ENCODE results near the gene STARD9.

The STARD9 gene

GRCh38 chr15:42612367-42612912 is 37.0 kb downstream of the STARD9 start:
- no peak for DNase-seq (ENCODE audit: low spot score)
- no peak for TF ChIP-seq CTCF (IDR thresholded peaks at IDR 0.05; ENCODE audit: borderline replicate concordance, control extremely low read depth, extremely low read depth, insufficient read depth, missing control alignments)
- in situ Hi-C loops (cut with MboI; ENCODE audit: low sequenced_read_pairs, unreplicated experiment): no loop called here

- no peak for TF ChIP-seq CTCF (IDR thresholded peaks at IDR 0.05; ENCODE audit: borderline replicate concordance, control extremely low read depth, extremely low read depth, insufficient read depth, missing control alignments)
- in situ Hi-C loops (cut with MboI; ENCODE audit: low sequenced_read_pairs, unreplicated experiment): no loop called here
These were observed 40.7 kb downstream of the STARD9 start for GRCh38 chr15:42616107-42616506.

GRCh38 chr15:42619656-42620371 is 44.4 kb downstream of the STARD9 start:
- DNase-seq (ENCODE audit: low spot score): no peak
- in situ Hi-C loops (cut with MboI; ENCODE audit: low sequenced_read_pairs, unreplicated experiment): no loop called here
- no peak for TF ChIP-seq CTCF (IDR thresholded peaks at IDR 0.05; ENCODE audit: borderline replicate concordance, control extremely low read depth, extremely low read depth, insufficient read depth, missing control alignments)

More at GRCh38 chr15:42616107-42616506, 40.7 kb downstream of the STARD9 start:
- no peak for DNase-seq (ENCODE audit: low spot score)

GRCh38 chr15:42621386-42621785 is 46.0 kb downstream of the STARD9 start:
- in situ Hi-C loops (cut with MboI; ENCODE audit: low sequenced_read_pairs, unreplicated experiment): no loop called here
- no peak for TF ChIP-seq CTCF (IDR thresholded peaks at IDR 0.05; ENCODE audit: borderline replicate concordance, control extremely low read depth, extremely low read depth, insufficient read depth, missing control alignments)
- no peak for DNase-seq (ENCODE audit: low spot score)

- TF ChIP-seq CTCF (IDR thresholded peaks at IDR 0.05; ENCODE audit: borderline replicate concordance, control extremely low read depth, extremely low read depth, insufficient read depth, missing control alignments): no peak
- DNase-seq (ENCODE audit: low spot score): no peak
- in situ Hi-C loops (cut with MboI; ENCODE audit: low sequenced_read_pairs, unreplicated experiment): no loop called here
These were observed 46.9 kb downstream of the STARD9 start for GRCh38 chr15:42621996-42622925.

- in situ Hi-C loops (cut with MboI; ENCODE audit: low sequenced_read_pairs, unreplicated experiment): no loop called here
- no peak for TF ChIP-seq CTCF (IDR thresholded peaks at IDR 0.05; ENCODE audit: borderline replicate concordance, control extremely low read depth, extremely low read depth, insufficient read depth, missing control alignments)
- no peak for DNase-seq (ENCODE audit: low spot score)
These were observed 48.5 kb downstream of the STARD9 start for GRCh38 chr15:42623951-42624350.

Measured in GM13976 (cell line).